K562 (cell line): ENCODE results near the gene KHSRP. TPM values are rescaled to one million over a fixed set of nuclear protein-coding genes. Genes with fewer than 3 reads are reported as not detected.

Experiments used
- ATF1 ChIP-seq, 2 experiments: fragments of 450-650 bp in 1 of 2; IDR thresholded peaks; 2 replicates each; pipeline ENCODE4 v1.6.1; 2016; ENCODE audit warnings: missing compliant biosample characterization in 1 of 2, missing genetic modification characterization in 1 of 2
- BRD4 ChIP-seq: fragments of 200-600 bp; sonication (generic); IDR thresholded peaks from 2 replicates; pipeline ENCODE4 v1.6.1; 2017; ENCODE audit warnings: inconsistent platforms
- CBX8 ChIP-seq: fragments of 200-600 bp; sonication (generic); IDR thresholded peaks from 2 replicates; pipeline ENCODE4 v1.6.1; 2012; ENCODE audit warnings: borderline replicate concordance, mixed run types, low read depth, mild to moderate bottlenecking, moderate library complexity, mixed read lengths, low read length, control low read depth, inconsistent platforms; ENCODE audit not compliant: poor library complexity, severe bottlenecking; ENCODE audit errors: extremely low read depth
- CREM ChIP-seq: IDR thresholded peaks from 2 replicates; pipeline ENCODE4 v1.6.1; 2014; ENCODE audit warnings: antibody characterized with exemption, low read depth
- MAZ ChIP-seq, 2 experiments: fragments of 450-650 bp in 1 of 2; sonication (generic) in 1 of 2; formaldehyde crosslinking; IDR thresholded peaks in 1 of 2; conservative IDR thresholded peaks in 1 of 2; 2 replicates each; pipeline versions ENCODE4 v1.4.0 to v1.5.0; 2020; ENCODE audit warnings: mild to moderate bottlenecking in 1 of 2, missing genetic modification reagents in 1 of 2
- NONO ChIP-seq, 2 experiments: fragments of 200-400 bp in 1 of 2; fragments of 450-650 bp in 1 of 2; formaldehyde crosslinking in 1 of 2; IDR thresholded peaks; 2 replicates each; pipeline ENCODE4 v1.6.1; 2017; ENCODE audit warnings: low read depth in 2 of 2, mild to moderate bottlenecking in 2 of 2, moderate library complexity in 2 of 2, low read length in 1 of 2
- NR0B1 ChIP-seq: fragments of 450-650 bp; IDR thresholded peaks from one replicate; pipeline ENCODE4 v1.6.1; 2018; ENCODE audit warnings: mild to moderate bottlenecking, moderate library complexity; ENCODE audit not compliant: partially characterized antibody
- PHB2 ChIP-seq: fragments of 450-650 bp; IDR thresholded peaks from 2 replicates; pipeline ENCODE4 v1.6.1; 2017; ENCODE audit warnings: low read depth
- POLR2G ChIP-seq: fragments of 200-400 bp; formaldehyde crosslinking; IDR thresholded peaks from 2 replicates; pipeline ENCODE4 v1.6.1; 2017; ENCODE audit warnings: low read depth, mild to moderate bottlenecking, antibody characterized with exemption, low read length, moderate library complexity
- POLR2H ChIP-seq: IDR thresholded peaks from 2 replicates; pipeline ENCODE4 v1.6.1; 2016; ENCODE audit warnings: missing genetic modification characterization, low read depth, mild to moderate bottlenecking, control low read depth, missing compliant biosample characterization, moderate library complexity
- POU5F1 ChIP-seq: fragments of 150-350 bp; IDR thresholded peaks from 2 replicates; pipeline ENCODE4 v1.6.1; 2014; ENCODE audit warnings: borderline replicate concordance, low read length, low read depth, mild to moderate bottlenecking; ENCODE audit not compliant: partially characterized antibody
- RBM25 ChIP-seq: fragments of 200-400 bp; formaldehyde crosslinking; IDR thresholded peaks from 2 replicates; pipeline ENCODE4 v1.6.1; 2018; ENCODE audit warnings: low read length, low read depth, moderate library complexity; ENCODE audit not compliant: severe bottlenecking
- SUPT5H ChIP-seq: fragments of 450-650 bp; IDR thresholded peaks from 2 replicates; pipeline ENCODE4 v1.6.1; 2016
- TFE3 ChIP-seq: fragments of 450-650 bp; formaldehyde crosslinking; IDR thresholded peaks from 2 replicates; pipeline ENCODE4 v1.4.0; 2020; ENCODE audit warnings: mild to moderate bottlenecking, mixed read lengths
- U2AF2 ChIP-seq: fragments of 200-400 bp; formaldehyde crosslinking; optimal IDR thresholded peaks from 2 replicates; pipeline ENCODE3; 2017; ENCODE audit warnings: low read depth, mild to moderate bottlenecking, low read length
- USF2 ChIP-seq: sonication (generic); formaldehyde crosslinking; IDR thresholded peaks from 2 replicates; pipeline ENCODE4 v1.5.0; 2020; ENCODE audit warnings: missing genetic modification reagents
- ZNF277 ChIP-seq: fragments of 250-450 bp; sonication (Bioruptor Pico); IDR thresholded peaks from 2 replicates; pipeline ENCODE4 v1.8.0; 2022; ENCODE audit warnings: inconsistent platforms, mild to moderate bottlenecking, moderate library complexity, borderline replicate concordance
- ZNF561 ChIP-seq: fragments of 450-650 bp; formaldehyde crosslinking; conservative IDR thresholded peaks from 2 replicates; pipeline ENCODE4 v1.4.0; 2020; ENCODE audit warnings: mild to moderate bottlenecking, moderate library complexity
- ZNF740 ChIP-seq, 3 experiments: fragments of 200-800 bp in 1 of 3; sonication (Bioruptor generic) in 1 of 3; sonication (generic) in 1 of 3; formaldehyde crosslinking in 1 of 3; IDR thresholded peaks; 2 replicates each; pipeline versions ENCODE4 v1.6.1 to v1.8.0; 2016 to 2022; ENCODE audit warnings: mild to moderate bottlenecking in 2 of 3, missing compliant biosample characterization in 2 of 3, missing genetic modification characterization in 2 of 3, missing genetic modification reagents in 1 of 3
- polyA plus RNA-seq, 8 experiments: library from polyadenylated mRNA; depleted of rRNA in 4 of 8; stranded (reverse) in 5 of 8; unstranded in 3 of 8; fragments of >200 nt; fragmentation: Nextera tagmentation in 2 of 8; fragmentation: Illumina TruSeq in 1 of 8; extraction: Ambion mirVana in 2 of 8; extraction: Trizol in 1 of 8; gene quantifications; 2 replicates each; pipeline versions ENCODE4 v1.2.1 to v1.2.3, GENCODE V29; 2011 to 2014; ENCODE audit warnings: inconsistent platforms in 1 of 8, missing spikeins in 1 of 8
- total RNA-seq, 7 experiments: library from RNA; depleted of rRNA in 6 of 7; stranded (reverse); fragments of >200 nt in 6 of 7; fragmentation: Illumina TruSeq in 2 of 7; extraction: Trizol in 2 of 7; gene quantifications; 2 replicates each; pipeline versions ENCODE4 v1.2.1 to v1.2.3, GENCODE V29; 2011 to 2021; ENCODE audit warnings: low replicate concordance in 1 of 7

KHSRP gene
- total and polyA plus RNA-seq, 9 of the 15 experiments (the other 6 are each of a cell fraction or from before 2014, with no cell fraction given): 4.2 to 564 (median 139) TPM

GRCh38 chr19:6424195-6424938, at the start of gene KHSRP (continued):
- TF ChIP-seq MAZ (CRISPR knock-in tag; conservative IDR thresholded peaks at IDR 0.05 in 1 of 2, IDR thresholded peaks at IDR 0.05 in 1 of 2) (peak; percentile 69 to 90), ATF1 (CRISPR knock-in tag; IDR thresholded peaks at IDR 0.05) (peak; percentile 61), ATF1 (tag; IDR thresholded peaks at IDR 0.05) (no peak), POU5F1 (no peak), RBM25 (peak; percentile 87), ZNF740 (CRISPR knock-in tag; IDR thresholded peaks at IDR 0.05) (no peak), ZNF740 (tag; IDR thresholded peaks at IDR 0.05) (no peak), POLR2H (tag) (0 out of 2 replicates have a peak, but pooled peaks have one; percentile 24), ZNF277 (no peak), NONO (IDR thresholded peaks at IDR 0.05; ENCODE audit: low read depth in 2 of 2, low read length in 1 of 2) (0 out of 4 replicates have a peak, but pooled peaks of 1 of the 2 experiments have one; percentile 49), U2AF2 (no peak), BRD4 (no peak), TFE3 (CRISPR knock-in tag) (peak; percentile 24; the same call in 1 of the 2 replicates), USF2 (peak; percentile 75), PHB2 (no peak), CREM (peak; percentile 88), NR0B1 (no peak), POLR2G (peak; percentile 94), ZNF561 (CRISPR knock-in tag) (no peak), SUPT5H (peak; percentile 46), CBX8 (no peak)
